ENCODE results near the gene SIX2.

SIX2 gene

DNA sequence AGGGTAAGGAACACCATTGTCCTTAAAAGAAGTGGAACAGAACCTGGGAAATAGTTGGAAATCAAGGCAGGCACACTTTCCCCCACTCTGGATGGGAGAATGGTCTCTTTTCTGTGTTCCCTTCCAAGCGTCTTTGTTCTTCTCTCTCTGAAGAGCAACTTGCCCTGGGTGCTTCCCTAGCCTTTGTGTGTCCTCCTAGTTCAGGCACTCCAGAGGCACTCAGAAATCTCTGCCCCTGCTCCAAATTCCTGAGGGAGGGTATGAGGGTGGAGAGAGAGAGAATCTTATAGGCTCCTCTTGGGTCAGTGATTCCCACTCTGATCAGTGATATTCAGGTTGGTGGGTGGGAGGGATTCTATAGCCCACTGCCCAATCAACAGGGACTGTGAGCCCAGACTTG is 8.8 kb upstream of the SIX2 start:
- DNase-seq (ENCODE audit: low read depth) = no peak

DNA sequence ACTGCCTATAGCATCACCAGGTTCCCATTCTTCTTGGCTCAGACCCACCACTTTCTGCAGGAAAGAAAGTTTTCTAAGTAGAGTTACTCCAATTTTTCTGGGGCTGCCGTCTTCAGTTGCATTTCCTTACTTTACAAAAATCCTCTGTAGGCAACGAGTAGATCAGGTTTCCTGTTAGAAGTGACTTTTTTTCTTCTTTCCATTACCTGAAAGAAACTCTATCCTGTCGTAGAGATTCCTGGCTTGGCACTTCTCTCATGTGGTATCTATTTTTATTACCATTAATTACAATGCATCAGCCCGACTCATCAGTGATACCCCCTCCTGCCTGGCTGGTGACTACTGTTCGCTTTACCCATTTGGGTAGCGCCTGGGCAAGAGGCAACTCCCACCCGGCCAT is 5.6 kb upstream of the SIX2 start:
- no peak for DNase-seq (ENCODE audit: low read depth)

DNA sequence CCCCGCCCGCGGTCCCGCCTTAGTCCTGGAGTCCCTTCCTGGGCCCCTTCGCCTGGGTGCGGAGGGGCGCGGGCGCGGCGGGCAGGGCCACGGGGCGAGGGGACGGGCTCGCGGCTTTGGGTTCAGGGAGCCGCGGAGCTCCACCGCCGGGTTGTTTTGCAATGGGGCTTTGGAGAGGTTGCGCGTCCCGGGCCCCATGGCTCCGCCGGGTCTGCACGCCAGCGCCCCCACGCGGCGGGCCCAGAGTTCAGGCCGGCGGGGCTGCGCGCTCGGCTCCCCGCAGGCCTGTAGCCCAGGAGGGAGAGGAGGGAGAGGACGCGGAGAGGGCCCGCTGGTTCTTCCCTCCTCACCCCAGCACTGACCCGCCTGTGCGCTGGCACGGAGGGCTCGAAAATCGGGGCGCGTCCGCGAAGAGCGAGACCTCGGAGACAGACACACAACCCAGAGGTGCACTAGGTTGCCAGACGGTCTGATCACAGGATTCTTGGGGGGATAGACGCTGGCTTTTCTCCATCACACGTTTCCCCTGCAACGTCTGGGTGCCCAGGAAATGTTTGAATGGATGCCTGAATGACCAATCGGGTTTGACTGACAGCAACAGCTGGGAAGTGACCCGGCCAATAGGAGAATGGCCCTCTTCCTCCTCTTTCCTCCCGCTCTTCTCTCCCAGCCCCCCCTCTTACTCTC is 4.9 kb upstream of the SIX2 start:
- no peak for DNase-seq (ENCODE audit: low read depth)

DNA sequence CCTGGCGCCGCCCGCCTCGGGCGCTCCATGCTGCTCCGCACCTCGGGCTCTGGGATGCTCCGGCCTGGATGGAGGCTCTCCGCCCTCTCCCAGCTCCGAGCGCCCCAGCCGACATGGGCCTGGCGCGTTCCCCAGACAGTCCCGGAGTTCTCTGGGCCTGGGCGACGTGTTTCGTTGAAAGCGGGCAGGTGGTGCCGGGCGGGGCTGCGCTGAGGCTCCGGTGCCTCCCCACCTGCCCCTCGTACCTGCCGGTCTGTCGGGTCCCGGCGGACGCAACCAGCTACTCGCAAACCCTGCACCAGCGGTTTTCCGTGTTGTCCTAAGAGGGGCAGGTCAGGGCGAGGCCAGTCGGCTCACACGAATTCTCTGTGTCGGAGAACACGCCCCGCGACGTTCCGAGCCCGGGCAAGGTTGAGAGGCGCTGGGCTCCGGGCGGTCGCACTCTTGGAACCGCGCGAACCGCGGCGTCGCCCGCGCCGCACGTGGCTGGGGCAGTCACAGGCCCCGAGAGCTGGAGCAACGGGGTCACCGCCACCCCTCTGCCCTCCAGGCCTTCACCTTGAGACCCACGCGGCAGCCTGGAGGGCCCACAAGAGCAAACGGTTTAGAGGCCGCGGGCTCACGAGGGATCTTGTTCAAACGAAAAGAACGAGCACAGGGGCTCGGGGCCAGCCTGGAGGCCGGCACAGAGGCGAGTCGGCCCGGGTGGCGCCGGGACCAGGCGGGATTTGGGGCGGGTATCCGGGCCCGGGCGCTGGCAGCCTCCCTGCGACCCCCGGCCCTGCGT is 4.2 kb upstream of the SIX2 start:
- no peak for DNase-seq (ENCODE audit: low read depth)

DNA sequence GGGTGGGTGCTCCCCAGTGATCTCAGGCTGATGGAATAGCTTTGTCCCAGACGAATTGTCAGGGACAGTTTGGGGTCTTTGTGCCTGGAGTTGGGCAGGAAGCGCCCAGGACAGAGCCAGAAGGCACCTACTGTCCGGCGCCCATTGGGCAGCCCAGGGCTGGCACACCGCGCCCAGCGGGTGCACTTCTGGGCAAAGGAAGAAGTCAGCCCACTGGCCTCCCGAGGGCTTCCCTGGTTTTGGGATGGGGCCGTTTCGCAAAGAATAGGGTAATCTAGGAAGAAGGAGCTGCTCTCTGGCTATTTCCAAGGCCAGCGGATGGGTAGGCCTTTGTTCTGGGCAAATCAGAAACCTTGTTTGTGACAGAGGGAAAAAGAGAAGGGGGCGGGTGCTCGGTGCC is 3.5 kb upstream of the SIX2 start:
- DNase-seq (ENCODE audit: low read depth) = no peak

DNA sequence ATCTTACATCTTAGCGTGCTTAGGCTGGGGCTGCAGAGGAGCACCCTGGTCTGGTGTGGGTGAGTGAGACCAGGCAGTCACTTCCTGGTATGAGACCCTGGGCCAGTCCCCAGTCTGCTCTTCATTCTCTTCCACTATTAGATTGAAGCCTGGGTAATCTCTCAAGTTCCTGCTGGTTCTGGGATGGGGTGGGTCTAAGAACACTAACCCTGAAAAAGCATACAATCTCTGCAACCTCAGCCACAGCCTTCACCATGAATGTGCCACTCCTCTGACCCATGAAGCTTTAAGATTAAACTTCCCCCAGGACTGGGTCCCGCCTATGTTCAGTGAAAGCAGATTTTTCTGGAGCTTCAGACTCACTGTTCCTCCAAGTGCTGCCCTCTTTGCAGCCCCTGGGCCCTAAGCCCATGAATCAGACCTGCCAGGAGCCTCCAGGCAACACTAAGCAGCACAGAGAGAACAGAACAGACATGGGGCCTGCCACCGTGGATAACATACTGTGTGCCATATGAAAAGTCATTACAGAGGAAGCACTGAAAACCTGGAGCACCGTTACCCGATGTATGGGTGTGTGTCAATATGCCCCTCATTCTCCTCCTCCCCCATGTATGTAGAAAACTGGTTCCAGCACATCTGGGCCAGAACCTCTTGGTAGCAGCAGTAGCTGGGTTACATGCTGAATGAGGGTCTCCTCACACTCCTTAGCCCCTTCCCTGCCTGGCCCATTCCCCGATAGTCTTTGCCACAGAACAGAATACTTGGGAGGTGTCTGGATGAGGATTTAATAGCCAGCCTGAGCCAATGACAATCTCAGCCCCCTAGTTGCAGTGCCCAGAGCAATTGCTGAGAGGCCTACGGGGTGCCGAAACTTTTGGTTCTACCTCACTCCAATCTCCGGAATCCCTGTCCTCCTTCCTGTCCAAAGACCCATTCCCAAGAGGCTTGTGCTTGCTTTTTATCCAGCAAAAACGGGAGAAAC is 2.7 kb upstream of the SIX2 start:
- no peak for DNase-seq (ENCODE audit: low read depth)

DNA sequence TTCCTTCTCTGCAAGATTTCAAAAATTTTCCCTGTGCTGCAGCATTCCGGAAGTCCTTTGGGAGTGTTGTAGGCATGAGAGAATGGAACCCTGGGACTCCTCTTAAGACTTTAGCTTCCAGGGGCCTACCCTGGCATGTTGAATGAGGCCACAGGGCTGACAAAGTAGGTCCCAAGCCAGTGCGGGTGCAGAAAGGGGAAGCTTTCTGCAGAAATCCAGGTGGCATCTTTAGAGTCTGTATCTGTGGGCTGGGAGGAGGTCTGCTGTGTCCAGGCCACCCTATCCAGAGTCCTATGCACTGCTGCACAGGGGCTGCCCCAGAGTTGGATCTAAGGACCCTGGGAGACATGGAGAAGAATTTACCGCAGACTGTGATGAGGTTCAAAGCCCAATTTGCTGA is 1.9 kb upstream of the SIX2 start:
- DNase-seq (ENCODE audit: low read depth) = no peak

DNA sequence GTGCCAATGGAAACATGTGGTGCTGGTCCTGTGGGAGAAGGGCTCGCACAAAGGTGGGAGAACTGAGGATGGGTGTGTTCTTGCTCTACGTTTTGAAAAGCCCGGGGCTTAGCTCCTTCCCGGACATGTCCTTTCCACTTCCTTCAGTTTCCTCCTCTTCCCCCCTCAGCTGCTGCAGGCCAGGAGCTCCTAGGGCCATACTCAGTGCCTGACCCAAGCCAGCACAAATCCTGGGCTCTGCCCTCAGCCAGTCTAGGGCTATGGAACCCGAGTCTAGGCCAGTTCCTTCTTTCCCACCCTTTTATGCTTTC is 1.4 kb upstream of the SIX2 start:
- no peak for DNase-seq (ENCODE audit: low read depth)

DNA sequence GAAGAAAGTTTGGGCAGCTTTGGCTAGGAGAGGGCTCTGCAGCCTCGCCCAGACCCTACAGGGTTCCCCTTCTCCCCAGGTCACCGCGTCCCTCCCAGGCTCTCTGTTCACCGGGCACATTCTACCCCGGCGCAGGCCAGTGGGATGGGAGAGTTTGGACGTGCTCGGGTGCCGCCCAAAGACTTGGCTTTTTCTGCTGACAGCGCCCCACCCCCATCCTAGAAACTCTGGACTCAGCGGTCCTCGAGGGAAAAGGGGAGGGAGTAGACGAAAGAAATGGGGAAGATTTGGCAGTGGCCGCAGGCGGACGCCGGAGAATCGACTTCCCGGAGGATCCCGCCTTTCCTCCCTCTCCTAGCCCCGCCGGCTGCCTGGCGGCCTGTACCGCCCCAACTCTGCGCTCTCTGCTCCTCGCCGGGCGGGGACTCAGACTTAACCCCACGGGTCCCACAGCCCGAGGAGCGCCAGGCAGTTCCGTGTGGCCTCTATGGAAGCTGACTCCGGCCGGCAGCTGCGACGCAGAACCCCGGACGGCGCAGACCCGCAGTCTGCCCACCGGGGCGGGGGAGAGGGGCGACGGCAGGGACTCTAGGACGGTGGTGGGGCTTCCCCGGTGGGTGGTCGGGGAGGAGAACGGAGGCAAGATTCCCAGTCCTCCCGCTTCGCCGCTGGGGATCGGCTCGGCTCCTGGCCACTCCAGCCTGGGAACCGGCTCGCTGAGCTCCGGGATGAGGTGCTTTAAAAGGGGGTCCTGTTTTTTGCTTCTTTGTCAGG is 863 bp upstream of the SIX2 start:
- no peak for DNase-seq (ENCODE audit: low read depth)

DNA sequence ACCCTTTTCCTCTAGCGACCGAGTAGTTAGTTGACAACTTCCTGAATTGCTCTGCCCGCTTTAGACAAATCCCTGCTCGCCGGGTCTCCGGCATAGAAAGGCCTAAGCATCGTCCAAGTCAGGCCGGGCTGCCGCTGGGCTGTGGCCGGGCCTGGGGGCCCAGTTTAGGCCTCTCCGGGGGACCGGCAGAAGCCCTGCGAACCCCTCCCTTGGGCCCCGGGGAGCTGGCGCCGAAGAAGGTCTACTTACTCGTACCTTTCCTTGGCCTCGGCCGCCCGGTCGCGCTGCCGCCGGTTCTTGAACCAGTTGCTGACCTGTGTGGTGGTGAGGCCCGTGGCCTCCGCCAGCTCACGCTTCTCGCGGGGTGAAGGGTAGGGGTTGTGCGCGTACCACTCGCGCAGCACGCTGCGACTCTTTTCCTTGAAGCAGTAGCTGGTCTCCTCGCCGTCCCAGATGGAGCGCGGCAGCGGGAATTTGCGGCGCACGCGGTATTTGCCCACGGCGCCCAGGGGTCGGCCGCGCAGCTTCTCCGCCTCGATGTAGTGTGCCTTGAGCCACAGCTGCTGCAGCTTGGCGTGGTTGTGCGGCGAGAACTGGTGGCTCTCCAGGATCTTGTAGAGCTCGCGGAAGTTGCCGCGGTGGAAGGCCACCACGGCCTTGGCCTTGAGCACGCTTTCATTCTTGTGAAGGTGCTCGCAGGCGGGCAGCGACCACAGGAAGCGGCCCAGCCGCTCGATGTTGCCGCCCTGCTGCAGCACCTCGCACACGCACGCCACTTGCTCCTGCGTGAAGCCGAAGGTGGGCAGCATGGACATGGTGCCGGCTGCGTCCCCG is 739 bp downstream of the SIX2 start:
- DNase-seq (ENCODE audit: low read depth) = no peak

DNA sequence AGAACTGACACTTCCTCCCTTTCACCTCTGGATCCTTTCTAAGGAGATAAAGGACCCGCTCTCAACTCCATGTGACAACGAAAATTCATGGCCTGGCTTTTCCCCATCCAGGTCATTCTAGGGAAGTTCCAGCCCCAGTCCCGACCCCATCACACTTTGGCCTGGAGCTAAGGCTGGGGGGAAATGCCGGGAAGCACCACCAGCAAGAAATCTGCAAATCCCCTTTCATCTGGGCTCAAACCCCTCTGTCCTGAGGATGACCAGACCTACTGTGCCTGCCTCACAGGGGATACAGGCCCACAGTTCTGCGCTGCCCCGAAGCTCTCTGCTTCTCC is 1.3 kb downstream of the SIX2 start:
- DNase-seq (ENCODE audit: low read depth) = no peak

DNA sequence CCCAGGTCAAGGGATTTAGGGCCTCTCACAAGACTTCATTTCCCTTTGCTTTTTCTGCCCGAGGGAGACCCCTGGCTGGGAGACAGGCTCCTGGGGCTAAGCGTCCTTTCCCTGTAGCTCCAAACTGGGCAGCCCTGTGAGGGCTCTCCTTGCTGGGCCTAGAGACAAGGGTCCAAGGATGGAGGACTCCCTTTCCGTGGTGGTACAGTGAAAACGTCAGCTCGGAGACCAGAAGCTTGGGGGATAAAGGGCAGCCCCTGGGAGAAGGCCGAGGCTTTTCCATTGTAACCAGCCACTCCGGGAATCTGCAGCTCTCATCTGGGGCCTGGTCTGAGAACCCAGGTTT is 2.3 kb downstream of the SIX2 start:
- no peak for DNase-seq (ENCODE audit: low read depth)

DNA sequence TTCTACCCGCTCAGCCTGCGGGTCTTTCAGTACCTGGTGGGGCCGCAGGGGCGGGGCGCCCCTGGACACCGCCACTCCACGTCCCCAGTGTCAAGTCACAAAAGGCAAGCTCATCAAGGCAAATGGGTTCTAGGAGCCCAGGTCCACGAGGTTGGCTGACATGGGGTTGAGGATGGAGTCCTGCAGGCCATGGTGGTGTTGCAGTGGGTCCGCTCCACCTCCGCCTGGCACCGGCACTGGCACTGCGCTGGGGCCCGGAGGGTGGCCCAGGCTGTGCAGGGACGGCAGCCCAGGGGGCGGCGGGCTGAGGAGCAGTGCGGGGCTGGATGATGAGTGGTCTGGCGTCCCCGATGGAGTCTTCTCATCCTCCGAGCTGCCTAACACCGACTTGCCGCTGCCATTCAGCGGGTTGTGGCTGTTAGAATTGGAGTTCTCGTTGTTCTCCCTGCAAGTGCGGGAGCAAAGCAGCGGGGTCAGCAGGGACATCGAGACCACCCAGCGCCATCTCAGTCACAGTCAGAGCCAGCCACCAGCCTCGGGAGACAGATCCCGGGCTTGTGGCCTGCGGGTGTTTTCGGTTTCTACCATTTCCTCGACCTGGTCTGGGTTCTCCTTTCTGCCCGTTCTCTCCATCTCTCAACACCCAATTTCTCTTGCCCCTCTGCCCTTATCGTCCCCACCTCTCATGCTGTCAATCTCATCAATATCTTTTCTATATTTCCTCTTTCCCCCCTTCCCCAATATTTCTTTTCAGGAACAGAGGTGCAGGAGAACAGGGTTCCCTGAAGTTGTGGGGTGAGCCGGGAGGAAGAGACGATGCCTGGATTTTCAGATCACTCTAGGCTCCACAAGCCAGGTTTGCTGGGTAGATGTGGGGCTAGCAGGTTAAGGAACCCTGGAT is 3.0 kb downstream of the SIX2 start:
- DNase-seq (ENCODE audit: low read depth) = no peak

DNA sequence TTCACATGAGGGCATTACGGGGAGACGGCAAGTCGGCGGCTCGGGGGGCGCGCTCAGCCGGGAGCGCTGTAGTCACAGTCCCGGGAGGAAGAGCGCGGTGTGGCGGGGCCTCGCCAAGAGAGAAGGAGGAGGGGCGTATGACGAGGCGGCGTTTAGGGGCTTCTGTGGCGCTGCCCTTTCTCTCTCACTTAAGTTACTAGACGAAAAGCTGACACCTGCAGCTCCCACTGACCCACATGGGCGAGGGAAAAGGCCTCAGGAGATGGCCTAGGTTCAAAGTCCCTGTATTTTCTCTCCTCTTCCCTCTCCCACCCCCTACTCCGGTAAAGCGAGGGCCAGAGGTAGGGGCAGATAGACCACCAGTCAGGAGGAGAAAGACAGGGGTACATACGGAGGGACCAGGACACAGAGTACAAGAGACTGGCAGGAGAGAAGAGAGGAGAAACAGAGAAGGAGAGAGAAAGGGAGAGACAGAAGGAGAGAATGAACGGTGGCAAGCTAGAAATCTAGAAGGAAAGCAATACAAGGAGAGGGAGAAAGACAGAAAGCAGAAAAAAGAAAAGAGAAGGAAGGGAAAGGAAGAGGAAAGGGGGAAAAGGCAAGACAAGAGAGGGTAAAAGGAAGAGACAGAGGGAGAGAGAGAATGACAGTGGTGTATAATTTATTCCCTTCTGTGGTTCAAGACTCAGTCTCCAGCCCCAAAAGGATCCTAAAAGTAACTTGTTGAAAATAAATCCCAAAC is 3.8 kb downstream of the SIX2 start:
- DNase-seq (ENCODE audit: low read depth) = no peak

DNA sequence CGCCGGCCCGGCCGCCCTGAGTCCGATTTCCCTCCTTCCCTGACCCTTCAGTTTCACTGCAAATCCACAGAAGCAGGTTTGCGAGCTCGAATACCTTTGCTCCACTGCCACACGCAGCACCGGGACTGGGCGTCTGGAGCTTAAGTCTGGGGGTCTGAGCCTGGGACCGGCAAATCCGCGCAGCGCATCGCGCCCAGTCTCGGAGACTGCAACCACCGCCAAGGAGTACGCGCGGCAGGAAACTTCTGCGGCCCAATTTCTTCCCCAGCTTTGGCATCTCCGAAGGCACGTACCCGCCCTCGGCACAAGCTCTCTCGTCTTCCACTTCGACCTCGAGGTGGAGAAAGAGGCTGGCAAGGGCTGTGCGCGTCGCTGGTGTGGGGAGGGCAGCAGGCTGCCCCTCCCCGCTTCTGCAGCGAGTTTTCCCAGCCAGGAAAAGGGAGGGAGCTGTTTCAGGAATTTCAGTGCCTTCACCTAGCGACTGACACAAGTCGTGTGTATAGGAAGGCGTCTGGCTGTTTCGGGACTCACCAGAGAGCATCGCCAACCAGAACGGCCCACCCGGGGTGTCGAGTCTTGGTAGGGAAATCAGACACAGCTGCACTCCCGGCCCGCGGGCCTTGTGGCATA is 4.6 kb downstream of the SIX2 start:
- no peak for DNase-seq (ENCODE audit: low read depth)

DNA sequence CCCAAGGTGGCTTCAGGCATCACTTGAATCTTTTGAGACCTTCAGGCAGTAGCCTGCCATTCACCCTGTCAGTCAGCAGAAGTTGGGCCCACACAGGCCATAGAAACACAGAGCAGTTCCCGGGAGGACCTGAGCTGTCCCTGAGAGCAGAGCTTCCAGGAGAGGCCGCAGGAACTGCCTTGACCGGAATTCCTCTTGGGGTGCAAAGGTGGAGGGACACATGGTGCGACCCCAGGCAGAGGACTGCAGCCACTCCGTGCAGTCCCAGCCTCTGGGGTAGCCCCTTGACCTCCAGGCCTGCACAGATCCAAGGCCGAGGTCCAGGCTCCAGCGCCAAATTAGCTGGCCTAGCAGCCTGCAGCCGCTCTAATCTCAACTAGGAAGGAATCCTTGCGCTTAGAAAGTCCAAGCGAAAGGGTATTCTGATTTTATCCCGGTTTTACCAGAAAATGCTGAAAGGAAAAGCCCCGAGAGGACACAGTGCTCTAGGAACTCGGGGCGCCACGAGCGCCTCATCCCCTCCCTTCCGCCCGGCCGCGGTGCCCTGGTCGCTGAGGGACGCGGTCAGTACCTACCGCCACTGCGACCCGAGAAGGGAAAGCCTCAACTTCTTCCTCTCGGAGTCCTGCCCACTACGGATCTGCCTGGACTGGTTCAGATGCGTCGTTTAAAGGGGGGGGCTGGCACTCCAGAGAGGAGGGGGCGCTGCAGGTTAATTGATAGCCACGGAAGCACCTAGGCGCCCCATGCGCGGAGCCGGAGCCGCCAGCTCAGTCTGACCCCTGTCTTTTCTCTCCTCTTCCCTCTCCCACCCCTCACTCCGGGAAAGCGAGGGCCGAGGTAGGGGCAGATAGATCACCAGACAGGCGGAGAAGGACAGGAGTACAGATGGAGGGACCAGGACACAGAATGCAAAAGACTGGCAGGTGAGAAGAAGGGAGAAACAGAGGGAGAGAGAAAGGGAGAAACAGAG is 5.4 kb downstream of the SIX2 start:
- no peak for DNase-seq (ENCODE audit: low read depth)

DNA sequence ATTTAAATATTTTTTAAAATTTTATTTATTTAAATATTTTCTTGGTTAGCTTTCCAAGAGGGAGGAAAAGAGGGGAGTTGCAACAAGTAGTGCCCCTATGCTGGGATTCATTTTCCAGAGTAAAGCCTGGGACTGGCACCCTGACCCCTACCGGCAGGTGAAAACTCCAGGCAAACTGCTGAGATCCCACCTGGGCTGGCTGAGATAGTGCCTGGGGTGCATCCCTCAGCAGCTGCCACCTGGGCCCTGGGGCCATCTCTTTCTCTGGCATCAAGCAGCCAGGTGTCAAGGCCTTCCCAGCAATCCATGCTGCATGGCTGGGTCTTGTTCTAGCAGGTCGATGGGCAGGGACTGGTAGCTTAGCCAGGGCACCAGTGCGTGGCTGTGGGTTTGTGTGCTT is 6.6 kb downstream of the SIX2 start:
- no peak for DNase-seq (ENCODE audit: low read depth)

DNA sequence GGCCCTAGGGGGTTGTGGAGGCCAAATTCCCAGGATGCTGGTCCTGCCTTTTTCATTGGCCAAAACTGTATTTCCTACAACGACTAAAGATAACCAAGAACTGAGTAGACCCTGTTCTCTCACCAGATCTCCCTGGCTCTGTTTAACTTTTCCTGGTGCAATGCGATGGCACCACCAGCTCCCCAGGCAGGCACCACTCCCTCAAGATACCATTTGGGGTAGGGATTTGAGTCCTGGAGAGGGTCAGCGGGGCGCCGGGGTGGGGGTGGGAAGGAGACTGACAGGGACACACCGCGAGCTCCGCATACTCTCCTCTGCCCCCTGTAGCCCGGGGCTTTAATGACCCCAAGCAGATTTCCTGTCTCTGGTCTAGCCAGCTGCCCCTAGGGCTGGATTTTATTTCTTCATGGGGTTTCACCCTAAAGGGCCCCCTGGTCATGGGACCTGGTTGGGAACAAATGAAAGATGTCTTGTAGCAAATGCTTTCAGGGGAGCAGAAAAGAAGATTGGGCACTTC is 7.3 kb downstream of the SIX2 start:
- no peak for DNase-seq (ENCODE audit: low read depth)
